GM12864 (cell line): ENCODE data around the gene AJAP1.

ENCODE experiments used
- DNase-seq: peaks from one replicate; pipeline ENCODE4 v3.0.0-alpha.2; 2011; ENCODE audit warnings: low read depth
- H3K4me3 ChIP-seq: 2 replicates; pipeline ENCODE4 v1.5.1; 2011; ENCODE audit warnings: mild to moderate bottlenecking, low read depth, low read length, control low read depth
- TF ChIP-seq, protein P1 (sequence below): IDR thresholded peaks from 2 replicates; pipeline ENCODE4 v1.5.1; 2011; ENCODE audit warnings: low read depth, mild to moderate bottlenecking, moderate library complexity, low read length, control low read depth, inconsistent platforms; ENCODE audit errors: missing control alignments

Gene AJAP1

GRCh38 chr1:4761324-4761723 is 106.9 kb downstream of the AJAP1 start:
- H3K4me3 ChIP-seq = no peak overlapping the region
- TF ChIP-seq, protein P1, sequence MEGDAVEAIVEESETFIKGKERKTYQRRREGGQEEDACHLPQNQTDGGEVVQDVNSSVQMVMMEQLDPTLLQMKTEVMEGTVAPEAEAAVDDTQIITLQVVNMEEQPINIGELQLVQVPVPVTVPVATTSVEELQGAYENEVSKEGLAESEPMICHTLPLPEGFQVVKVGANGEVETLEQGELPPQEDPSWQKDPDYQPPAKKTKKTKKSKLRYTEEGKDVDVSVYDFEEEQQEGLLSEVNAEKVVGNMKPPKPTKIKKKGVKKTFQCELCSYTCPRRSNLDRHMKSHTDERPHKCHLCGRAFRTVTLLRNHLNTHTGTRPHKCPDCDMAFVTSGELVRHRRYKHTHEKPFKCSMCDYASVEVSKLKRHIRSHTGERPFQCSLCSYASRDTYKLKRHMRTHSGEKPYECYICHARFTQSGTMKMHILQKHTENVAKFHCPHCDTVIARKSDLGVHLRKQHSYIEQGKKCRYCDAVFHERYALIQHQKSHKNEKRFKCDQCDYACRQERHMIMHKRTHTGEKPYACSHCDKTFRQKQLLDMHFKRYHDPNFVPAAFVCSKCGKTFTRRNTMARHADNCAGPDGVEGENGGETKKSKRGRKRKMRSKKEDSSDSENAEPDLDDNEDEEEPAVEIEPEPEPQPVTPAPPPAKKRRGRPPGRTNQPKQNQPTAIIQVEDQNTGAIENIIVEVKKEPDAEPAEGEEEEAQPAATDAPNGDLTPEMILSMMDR = no peak
- DNase-seq = no peak

DNA sequence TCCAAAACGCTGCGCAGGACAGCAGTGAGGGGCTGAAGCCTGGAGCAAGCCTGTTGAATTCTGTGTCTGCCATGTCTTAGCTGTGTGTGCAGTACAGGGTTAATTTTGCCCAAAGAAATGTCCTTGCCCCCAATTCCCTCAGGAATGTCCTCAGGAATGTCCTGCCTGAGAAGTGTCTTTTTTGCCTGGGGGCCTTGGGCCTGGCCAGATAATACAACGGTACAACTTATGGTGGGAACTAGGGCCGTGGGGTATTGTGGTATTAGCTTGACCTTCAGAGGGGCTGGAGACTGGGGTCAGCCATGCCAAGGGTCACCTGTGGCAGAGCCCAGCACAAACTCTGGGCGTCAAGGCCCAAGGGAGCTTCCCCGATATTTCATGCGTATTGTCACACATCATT is 107.7 kb downstream of the AJAP1 start:
- TF ChIP-seq, protein P1 = no peak
- no peak overlapping the region for H3K4me3 ChIP-seq
- no peak for DNase-seq

- TF ChIP-seq, protein P1 = no peak
- no peak for DNase-seq
- H3K4me3 ChIP-seq = no peak overlapping the region
These were observed 112.9 kb downstream of the AJAP1 start for GRCh38 chr1:4767308-4767707.

- no peak for DNase-seq
- TF ChIP-seq, protein P1 = no peak
- H3K4me3 ChIP-seq = no peak overlapping the region
These were observed 114.1 kb downstream of the AJAP1 start for GRCh38 chr1:4768553-4768952.

DNA sequence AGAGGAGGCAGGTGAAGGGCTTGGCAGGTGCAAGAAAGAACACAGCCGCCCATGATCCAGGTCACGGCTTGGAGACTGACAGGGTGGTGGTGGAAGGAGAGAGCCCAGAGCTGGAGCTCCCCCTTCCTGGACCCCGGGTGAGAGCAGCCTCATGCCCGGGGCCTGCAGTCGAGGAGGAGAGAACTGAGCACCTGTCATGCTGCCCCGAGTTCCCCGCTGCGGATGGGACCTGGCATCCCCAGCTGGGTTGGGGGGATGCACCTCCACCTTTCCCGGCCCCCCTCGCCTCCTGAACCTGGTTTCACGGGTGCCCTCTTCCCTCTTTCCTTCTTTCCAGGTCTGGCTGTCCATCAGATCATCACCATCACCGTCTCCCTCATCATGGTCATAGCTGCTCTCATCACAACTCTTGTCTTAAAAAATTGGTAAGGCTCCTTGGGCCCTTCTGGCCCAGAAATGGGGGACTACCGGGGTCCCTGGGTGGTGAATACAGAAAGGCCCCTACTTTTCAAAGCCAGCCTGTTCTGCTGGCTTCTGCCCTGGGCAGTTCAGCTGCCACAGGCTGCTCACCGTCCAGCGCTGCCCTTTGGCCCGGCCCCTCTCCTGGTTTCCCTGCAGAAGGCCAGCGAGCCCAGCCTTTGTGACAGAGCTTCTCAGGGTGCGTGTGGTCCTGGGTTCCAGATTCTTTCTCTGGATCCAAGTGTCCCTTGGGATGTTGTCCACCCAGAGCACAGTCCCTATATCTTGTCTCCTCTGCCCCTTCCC is 115.3 kb downstream of the AJAP1 start:
- no peak overlapping the region for H3K4me3 ChIP-seq
- TF ChIP-seq, protein P1 = no peak
- DNase-seq = no peak

DNA sequence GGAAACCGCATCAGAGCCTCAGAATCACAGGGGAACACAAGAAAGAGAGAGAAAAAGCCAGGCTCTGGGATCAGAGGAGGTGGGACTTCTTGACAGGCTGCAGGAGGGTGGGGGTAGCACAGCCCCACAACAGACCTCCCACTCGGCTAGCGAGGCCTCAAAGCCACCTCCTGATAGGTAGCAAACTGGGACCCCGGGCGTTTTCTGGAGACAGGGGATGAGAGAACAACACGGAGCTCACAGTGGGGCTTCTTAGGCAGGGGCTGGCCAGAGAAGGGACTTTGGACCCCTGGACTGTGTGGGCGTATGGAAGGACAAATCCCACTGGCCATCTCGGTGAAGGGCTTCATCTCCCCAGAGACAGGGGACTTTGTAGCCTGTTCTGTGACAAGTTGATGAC is 116.3 kb downstream of the AJAP1 start:
- TF ChIP-seq, protein P1 = no peak
- no peak overlapping the region for H3K4me3 ChIP-seq
- no peak for DNase-seq

DNA sequence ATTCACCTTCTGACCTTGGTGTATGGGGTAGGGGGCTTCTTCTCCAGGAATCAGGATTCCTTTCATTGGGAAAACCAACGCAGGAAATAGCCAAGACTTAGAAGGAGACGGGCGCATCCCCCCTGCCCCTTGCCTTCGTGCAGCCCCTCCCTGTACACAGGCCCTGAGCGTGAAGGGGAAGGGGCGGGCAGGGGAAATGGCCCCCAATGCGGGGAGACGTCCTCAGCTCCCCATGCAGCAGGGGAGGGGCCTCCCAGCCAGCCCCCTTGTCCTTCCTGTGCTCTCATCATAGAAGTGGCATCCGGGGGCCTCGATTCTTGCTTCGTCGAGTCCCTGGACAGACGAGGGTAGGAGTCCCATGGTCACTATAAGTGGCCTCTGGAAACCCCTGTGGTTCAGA is 116.9 kb downstream of the AJAP1 start:
- no peak overlapping the region for H3K4me3 ChIP-seq
- TF ChIP-seq, protein P1 = no peak
- no peak for DNase-seq
